Suppressor macrophage (primary cell): ENCODE results near the gene IPO4.

ENCODE experiments used
- DNase-seq, 4 experiments: peaks; one replicate each; pipeline ENCODE4 v3.0.0-alpha.2; 2020 to 2022

The IPO4 gene

DNA sequence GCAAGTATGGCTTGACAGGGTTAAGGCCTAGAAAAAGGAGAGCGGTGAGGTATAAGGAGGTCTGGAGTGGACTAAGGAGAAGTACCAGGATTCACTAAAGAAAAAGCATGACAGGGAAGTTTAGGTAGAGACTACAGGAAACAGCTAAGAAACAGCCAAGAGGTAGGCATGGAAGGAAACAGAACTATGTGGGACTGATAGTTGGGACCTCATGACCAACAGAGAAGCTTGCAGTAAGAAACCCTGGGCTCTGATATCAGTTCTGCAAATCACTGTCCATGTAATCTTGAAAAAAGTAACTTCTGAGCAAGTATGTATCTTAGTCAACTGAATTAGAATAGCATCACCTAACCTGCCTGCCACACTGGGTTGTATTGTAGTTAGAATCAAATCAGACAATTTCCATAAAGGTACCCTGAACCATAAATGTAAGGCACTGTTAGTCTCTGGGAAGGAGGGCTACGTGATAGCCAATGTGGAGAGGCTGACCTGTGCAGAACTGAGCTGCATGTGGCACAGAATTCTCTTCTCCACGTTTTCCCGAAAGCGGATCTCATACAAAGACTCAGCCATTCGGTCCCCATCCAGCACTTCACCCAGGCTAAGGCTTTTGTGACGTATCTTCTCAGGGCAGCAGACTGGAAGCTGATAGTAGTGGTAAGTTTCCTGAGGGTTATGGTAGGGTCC lies 5.7 kb upstream of the IPO4 start:
- DNase-seq, result peak in 2 of 4 experiments; percentile 20 to 24

- DNase-seq, result no peak
Measured at GRCh38 chr14:24192933-24193332, 4.3 kb upstream of the IPO4 start.

GRCh38 chr14:24190416-24190815 lies 1.8 kb upstream of the IPO4 start:
- no peak for DNase-seq

DNA sequence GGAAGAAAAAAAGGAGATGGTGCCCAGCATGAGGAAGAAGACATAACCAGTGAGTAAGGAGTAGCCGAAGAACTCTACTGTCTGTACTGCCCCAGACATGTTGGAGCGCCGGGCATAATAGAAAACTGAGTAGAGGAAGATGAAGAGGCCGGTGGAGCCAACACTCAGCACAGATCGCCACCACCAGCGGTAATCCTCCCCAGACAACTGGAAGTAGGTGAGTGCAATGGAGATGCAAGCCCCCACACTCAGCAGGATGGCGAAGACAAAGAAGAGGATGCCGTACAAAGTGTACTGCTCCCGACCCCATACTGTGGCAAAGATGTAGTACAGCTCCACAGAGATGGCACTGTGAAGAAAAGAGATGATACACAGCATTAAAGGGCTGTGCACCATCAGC lies 844 bp upstream of the IPO4 start:
- no peak for DNase-seq

DNA sequence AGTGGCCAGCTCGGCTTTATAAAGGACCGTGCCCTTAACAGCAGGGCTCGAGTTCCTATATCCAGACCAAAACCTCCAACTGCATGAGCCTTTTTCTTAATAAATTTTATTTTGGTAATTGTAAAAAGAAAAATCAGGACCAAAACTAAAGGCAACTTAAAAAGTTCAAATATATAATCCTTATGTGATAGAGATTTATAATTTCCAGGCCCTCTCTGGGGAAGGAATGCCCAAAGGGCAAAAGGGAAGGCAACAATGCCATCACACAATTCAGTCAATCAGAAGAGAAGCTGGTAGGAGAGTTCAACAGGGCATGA lies 401 bp upstream of the IPO4 start:
- peak in 1 of 4 experiments; percentile 4 for DNase-seq

GRCh38 chr14:24187539-24187915 lies 1.1 kb downstream of the IPO4 start:
- no peak for DNase-seq

GRCh38 chr14:24186831-24187538 lies 1.6 kb downstream of the IPO4 start:
- no peak for DNase-seq

DNA sequence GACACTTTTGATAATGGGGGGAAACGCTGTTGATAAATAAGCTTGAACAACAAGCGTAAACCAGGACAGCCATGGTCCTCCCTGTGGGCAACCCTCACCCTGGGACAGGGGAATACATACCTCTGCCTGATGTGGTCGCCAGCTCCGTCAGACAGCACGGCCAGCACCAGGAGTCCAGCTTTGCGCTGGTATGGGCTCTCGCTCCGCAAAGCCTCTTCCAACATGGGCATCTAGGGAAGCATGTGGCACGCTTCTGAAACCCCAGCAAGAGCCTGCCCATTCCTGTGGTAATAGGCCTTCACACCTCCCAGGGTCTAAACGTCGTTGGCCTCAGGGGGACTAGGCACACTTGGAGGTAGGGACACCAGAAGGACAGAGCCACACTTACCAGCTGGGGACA lies 2.9 kb downstream of the IPO4 start:
- no peak for DNase-seq

DNA sequence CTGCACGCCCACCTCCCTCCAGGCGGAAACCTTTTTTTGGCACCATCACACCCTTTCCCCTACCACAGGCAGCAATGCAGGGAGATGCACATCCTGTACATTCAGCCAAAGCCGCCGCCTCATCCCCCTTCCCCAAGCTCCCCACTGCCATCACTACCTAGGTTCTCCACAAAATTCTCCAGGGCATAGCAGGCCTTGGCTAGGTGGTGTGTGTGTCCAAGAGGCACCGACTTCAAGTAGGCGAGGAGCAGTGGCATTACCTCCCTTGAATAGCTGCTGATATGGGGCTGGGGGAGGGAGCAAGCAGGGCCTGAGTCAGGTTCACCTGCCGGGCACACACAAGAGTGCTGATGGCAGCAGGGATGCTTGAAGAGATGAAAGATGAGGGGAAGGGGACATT lies 3.6 kb downstream of the IPO4 start:
- no peak for DNase-seq

- no peak for DNase-seq
Measured at GRCh38 chr14:24184104-24184970, 4.3 kb downstream of the IPO4 start.

DNA sequence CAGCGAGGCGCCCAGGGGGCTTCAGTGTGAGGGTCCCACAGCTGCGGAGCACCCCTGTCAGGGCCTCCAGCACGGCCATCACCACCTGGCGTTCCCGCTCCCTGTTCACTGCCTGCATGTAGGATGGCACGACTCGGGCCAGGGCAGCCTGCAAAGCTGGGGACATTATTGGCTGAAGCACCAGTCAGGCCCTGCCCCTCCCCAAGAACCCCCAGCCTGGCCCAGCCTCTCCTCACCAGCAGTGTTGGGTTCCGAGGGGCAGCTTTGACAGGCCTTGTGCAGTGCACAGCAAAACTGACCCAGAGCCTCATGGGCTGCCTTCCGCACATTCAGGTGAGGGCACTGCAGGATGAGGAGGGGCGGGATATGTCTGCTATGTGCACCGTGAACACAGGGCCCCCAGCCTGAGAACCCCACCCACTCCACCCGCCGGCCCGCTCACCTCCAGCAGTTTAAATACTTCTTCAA lies 5.6 kb downstream of the IPO4 start:
- no peak for DNase-seq

- DNase-seq, result no peak
Measured at GRCh38 chr14:24182110-24182882, 6.3 kb downstream of the IPO4 start.

DNA sequence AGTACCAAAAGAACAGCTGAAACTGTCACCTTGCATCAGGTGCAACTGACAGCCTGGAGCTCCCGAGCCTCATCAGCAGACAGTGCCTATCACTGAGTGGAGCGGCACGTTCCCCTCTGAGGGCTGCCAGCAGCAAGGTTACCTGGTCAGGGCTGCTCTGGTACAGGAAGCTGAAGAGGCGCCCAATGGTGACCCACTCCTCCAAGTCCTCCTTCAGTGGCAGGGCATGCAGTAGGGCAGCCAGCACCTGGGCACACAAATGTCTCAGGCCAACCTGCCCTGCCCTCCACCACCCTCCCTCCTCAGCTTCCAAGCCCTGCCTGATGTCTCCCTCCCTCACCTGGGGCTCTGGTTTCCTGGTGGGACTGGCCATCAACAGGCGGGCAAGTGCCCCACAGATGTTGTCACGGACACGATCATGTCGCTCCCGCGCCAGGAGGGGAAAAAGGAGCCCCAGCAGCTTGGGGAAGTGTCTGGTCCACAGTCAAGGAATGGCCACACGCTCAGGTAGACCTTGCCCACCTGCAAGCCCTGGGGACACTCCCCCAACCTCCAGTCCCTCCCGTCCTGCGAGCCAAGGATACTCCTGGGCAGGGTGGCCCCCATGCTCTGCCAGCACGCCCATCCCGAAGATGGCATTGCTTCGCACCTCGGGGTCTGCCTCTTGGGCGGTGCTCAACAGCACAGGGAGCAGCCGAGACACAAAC lies 7.1 kb downstream of the IPO4 start:
- DNase-seq, result no peak

- DNase-seq, result no peak
Measured at GRCh38 chr14:24179961-24180796, 8.4 kb downstream of the IPO4 start.

DNA sequence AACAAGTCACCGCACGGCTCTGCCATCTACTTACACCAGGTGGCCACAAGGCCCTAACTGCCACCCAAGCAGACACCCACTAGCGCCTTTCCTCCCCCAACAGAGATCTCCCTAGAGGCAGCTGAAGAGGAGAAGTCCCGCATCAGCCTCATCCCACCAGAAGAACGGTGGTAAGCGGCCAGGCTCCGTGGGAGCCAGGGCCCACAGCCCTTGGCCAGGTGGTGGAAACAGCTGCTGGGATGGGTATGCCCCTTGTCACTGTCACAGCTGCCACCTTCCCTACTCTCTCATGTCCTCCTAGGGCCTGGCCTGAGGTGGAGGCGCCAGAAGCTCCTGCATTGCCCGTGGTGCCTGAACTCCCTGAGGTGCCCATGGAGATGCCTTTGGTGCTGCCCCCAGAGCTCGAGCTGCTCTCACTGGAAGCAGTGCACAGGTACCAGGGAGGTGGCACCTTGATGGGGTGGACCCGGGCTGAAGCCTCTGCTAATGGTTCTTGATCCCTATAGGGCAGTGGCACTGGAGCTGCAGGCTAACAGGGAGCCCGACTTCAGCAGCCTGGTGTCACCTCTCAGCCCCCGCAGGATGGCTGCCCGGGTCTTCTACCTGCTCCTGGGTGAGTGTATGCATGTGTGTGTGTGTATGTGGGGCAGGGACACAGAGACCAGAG lies 9.2 kb downstream of the IPO4 start:
- DNase-seq, result no peak

DNA sequence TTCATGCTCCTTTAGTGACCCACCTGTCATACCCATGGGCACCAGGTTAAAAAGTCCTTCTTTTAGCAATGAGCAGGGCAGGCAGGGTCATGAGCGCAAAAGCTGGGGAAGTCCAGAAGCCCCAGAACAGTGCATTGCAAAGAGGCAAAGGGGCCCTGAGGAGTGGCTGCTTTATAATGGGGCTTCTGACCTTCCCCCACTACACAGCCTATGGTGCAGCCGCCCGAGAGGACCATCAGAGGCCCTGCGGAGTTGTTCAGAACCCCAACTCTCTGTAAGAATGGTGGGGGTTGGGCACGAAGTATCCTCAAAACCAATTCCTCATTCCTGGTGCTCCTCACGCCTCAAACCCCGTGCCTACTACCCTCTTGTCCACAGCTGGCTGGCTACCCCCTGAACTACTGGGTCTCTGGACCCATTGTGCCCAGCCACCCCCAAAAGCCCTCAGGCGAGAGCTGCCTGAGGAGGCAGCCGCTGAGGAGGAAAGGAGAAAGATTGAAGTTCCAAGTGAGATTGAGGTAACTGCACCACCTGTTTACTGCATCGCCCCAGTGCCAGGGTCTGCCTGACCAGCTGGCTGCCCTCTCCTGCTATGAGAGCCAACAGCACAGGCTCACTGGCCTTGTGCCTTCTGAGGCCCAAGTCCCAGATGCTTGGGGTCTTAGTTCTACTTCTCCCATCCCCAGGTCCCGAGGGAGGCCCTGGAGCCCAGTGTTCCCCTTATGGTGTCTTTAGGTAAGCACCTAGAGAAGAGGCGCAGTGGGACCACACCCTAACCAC lies 10.0 kb downstream of the IPO4 start:
- no peak for DNase-seq

DNA sequence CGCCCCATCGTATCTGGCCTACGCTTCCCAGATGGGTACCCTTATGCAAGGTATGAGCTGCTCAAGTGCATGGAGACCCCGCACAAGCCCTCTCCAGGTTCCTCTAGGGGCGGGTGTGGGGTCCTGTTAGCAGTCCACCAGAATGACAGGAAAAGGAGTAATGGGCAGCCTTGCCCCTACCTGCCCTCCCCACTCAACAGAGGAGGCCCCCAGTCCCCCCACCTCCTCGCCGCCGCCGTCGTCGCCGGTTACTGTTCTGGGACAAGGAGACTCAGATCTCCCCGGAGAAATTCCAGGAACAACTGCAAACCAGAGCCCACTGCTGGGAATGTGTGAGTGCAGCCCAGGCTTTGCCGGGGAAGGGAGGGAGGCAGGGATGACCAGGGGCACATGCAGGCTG lies 10.7 kb downstream of the IPO4 start:
- DNase-seq, result no peak

- no peak for DNase-seq
Measured at GRCh38 chr14:24177041-24177825, 11.4 kb downstream of the IPO4 start.

DNA sequence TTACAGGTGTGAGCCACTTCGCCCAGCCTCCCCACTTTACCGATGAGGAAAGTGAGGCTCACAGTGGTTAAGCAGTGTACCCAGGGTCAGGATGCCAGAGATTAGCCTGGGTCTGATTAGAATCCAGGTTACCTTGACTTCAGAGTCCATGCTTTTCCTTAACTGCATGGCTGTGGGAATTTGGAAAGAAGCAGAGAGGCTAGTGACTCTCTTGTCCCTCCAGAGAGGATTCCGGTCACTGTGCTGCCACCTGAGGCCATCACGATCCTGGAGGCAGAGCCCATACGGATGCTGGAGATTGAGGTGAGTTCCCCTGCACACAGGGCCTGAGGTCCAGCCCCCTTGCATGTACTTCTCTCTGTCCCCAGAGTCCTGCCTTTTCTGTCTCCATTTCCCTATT lies 12.0 kb downstream of the IPO4 start:
- no peak for DNase-seq
